AG10803 (cell line): ENCODE data around the gene ARID3B.

Experiments
- DNase-seq: peaks from one replicate; pipeline ENCODE4 v3.0.0; 2010; ENCODE audit warnings: low read depth
- H3K4me3 ChIP-seq: 2 replicates; pipeline ENCODE4 v1.5.1; 2011; ENCODE audit warnings: mild to moderate bottlenecking, low read length, control low read depth
- TF ChIP-seq, protein P1 (sequence below): conservative IDR thresholded peaks from 2 replicates; pipeline ENCODE4 v1.5.1; 2011; ENCODE audit warnings: mild to moderate bottlenecking, low read length, control low read depth, inconsistent platforms

The ARID3B gene

DNA sequence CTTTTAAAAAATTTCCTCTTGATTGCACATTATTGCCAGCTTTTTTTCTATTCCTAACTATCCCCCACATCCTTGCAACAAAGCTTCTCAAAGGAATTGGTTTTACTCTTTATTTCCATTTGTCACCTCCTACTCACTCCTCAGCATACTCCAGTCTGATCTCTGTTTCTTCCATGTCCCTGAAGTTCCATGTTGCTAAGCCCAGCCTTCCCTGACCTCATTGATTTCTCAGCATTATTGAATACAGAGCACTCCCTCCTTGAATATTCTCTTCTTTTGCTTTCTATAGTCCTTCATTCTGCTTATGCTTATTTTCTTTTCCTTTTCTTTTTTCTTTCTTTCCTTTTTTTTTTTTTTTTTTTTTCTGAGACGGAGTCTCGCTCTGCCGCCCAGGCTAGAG is 10.7 kb downstream of the ARID3B start:
- H3K4me3 ChIP-seq, result no peak overlapping the region
- no peak for DNase-seq
- TF ChIP-seq, protein P1, sequence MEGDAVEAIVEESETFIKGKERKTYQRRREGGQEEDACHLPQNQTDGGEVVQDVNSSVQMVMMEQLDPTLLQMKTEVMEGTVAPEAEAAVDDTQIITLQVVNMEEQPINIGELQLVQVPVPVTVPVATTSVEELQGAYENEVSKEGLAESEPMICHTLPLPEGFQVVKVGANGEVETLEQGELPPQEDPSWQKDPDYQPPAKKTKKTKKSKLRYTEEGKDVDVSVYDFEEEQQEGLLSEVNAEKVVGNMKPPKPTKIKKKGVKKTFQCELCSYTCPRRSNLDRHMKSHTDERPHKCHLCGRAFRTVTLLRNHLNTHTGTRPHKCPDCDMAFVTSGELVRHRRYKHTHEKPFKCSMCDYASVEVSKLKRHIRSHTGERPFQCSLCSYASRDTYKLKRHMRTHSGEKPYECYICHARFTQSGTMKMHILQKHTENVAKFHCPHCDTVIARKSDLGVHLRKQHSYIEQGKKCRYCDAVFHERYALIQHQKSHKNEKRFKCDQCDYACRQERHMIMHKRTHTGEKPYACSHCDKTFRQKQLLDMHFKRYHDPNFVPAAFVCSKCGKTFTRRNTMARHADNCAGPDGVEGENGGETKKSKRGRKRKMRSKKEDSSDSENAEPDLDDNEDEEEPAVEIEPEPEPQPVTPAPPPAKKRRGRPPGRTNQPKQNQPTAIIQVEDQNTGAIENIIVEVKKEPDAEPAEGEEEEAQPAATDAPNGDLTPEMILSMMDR, result no peak

DNA sequence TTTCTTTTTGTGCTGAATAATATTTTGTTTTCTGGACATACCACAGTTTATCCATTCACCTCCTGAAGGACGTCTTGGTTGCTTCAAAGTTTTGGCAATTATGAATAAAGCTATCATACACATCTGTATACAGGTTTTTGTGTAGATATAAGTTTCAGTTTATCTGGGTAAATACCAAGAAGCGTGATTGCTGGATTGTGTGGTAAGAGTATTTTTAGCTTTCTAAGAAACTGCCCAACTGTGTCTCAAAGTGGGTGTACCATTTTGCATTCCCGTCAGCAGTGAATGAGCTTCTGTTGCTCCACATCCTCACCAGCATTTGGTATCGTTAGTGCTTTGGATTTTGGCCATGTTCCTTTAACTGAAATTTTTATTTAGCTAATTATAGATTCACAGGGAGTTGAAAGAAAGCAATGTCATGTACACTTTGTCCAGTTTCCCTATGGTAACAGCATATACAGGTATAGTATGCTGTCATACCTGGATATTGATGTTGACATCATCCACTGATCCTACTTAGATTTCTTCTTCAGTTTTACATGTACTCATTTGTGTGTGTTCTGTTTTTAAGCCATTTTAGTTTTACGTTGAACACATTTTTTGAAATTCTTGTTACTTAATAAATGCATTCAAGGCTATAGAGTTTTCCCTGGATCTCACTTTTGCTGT is 11.9 kb downstream of the ARID3B start:
- TF ChIP-seq, protein P1, result no peak
- no peak overlapping the region for H3K4me3 ChIP-seq
- DNase-seq, result no peak

DNA sequence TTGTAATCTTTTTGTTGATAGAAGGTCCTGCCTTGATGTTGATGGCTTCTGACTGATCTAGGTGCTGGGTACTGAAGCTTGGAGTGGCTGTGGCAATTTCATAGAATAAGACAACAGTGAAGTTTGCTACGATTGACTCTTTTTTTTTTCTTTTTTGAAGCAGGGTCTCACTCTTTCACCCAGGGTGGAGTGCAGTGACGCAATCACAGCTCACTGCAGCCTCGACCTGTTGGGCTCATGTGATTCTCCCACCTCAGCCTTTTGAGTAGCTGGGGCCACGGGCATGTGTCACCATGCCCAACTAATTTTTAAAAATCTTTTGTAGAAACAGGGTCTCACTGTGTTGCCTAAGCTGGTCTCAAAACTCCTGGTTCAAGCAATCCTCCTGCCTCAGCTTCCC is 14.2 kb downstream of the ARID3B start:
- TF ChIP-seq, protein P1, result no peak
- no peak for DNase-seq
- H3K4me3 ChIP-seq, result no peak overlapping the region

DNA sequence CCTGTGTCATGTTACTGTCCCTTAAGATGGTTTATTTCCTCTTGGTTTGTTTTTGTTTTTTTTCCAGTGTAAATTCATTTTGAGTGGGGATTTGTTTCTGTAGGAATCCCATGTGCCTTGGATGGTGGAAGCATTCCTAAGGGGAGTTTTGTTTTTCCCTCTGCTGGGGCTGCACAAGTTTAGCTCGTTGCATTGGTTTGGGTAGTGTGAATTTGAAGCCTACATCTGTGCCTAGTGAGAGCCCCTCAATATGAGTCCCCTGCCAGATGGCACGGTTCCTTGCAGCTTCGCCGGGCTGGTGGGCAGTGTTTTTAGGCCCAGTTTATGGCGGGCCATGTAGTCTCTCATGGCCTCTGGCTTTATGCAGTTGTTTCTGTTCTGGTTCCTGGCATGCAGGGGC is 17.7 kb downstream of the ARID3B start:
- TF ChIP-seq, protein P1, result no peak
- DNase-seq, result no peak
- no peak overlapping the region for H3K4me3 ChIP-seq

DNA sequence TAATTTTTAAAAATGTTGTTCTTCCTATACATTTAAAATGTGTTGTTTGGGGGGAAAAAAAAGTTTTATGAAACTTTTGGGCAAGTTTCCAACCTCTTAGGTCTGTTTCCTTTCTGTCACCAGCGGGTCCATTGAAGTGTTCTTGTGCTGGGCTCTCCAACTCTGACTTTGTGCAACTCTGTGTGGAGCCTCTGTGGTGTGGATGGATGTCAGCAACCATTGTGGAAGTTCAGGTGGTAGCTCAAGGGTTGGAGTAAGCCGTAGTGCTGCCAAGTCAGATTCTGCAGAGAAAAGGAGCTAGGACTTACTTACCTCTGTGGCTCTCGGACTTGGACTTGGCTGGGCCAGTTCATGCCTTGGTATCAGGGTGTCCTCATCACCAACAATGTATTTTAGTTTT is 22.4 kb downstream of the ARID3B start:
- TF ChIP-seq, protein P1, result no peak
- H3K4me3 ChIP-seq, result no peak overlapping the region
- no peak for DNase-seq

DNA sequence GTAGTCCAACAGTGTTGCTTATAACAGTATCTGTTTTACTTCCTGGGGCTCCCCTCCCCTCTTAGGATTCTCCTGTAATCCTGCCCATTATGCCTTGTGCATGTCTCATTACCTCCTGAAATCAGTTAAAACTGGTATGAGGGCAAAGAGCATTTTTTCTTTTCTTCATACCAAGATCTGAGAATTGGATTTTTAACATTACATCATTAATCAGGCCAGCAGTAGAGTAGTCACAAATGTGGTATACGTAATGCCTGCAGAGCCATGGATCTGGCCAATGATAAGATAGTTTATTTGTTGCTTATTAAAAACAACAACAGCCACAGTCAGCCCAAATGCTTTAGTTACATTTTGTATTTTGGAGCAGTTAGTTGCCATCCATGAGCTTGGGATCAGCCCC is 23.2 kb downstream of the ARID3B start:
- TF ChIP-seq, protein P1, result no peak
- no peak for DNase-seq
- no peak overlapping the region for H3K4me3 ChIP-seq

DNA sequence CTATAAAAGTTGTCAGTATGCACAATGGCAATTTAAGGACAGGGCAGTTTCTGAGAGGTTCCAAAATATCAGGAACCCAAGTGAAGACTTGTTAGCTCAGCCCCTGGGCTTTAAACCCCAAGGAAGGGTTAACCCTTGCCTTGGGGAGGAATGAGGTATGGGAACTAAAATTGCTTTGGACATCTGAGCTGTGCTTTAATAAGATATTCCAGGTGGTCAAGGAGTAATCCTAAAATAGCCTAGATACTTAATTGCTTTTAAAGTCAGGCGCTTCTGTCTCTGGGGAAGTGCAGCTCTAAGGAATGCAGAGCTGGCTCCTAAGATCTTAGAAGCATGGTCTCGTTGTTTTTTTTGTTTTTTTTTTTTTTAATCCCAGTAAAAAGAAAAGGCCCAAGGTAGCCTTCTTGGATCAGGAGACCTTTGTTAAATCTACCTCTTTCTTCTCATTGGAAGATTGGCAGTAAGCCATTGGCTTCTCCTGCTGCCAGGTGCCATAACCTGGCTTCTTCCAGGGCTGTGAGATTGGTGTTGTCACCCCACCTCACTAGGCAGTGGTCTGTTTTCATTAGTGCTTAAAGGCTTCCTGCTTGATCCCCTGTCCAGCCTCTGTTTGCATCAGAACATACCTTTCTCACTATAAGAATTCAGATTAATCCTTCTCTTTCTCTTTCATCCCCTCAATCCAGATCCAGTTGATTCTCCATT is 24.5 kb downstream of the ARID3B start:
- TF ChIP-seq, protein P1, result no peak
- H3K4me3 ChIP-seq, result no peak overlapping the region
- DNase-seq, result no peak
